SIG-M5 (cell line): Measurements from ENCODE around the gene RAD51B.

ENCODE experiments used
- DNase-seq: peaks from one replicate; lab custom pipeline; 2025; lab: John Stamatoyannopoulos, UW

RAD51B gene

GRCh38 chr14:68234101-68234905, 414.7 kb downstream of the RAD51B start:
- no peak for DNase-seq

GRCh38 chr14:68235011-68235410, 415.4 kb downstream of the RAD51B start:
- DNase-seq: no peak

DNA sequence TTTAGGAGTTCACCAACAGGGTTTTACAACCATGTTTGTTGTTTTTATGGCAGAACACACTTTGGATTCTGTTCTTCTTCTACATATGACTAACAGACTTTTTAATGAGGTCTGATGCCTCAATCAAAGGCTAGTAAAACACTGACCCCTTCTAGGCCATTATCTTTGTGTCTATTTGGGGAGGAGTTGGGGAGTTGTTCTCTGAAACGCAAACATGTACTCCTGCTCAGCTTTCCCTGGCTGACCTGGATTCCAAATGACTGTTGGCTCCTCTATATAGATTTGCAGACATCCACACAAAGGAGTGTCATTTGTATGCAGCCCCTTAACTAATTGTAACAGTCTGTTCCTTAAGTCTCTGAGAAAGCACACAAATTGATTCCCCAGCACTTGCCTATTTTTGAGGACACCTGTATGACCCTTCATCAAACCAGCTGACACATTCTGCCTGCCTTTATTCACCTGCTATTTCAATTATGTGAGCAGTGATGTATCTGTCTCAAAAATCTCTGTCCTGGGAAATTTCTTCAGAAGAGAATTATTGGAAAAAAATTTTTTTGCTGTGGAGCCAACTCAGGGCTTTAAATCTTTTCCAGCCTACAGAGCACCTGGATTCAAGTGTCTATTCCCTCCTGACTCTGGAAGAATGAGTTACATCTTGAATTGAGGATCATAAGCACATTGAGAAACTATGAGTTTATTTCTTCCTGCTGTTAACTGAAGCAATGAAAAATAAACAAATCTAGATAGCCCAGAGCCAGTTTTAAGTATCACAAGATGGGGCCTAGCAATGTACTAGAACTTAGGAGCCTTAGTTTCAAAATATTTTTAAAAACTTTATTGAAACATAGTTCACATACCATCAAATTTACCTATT, 417.2 kb downstream of the RAD51B start:
- DNase-seq: no peak

DNA sequence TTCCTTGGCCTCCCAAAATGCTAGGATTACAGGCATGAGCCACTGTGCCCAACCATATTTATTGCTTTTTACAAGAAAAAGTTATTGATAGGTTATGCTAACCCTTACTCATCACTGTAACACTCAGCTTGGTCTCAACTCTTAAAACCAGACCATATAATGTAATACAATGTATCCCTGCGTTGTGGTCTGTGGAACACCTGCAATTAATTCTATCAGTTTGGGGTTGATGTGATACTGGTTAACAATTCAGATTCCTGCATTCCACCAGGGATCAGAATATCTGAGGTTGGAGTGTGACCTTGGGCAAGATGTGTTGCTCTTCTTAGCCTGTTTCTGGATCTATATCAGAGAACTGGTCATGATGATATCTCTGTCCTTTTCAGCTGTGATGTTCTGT, 419.0 kb downstream of the RAD51B start:
- DNase-seq: no peak

DNA sequence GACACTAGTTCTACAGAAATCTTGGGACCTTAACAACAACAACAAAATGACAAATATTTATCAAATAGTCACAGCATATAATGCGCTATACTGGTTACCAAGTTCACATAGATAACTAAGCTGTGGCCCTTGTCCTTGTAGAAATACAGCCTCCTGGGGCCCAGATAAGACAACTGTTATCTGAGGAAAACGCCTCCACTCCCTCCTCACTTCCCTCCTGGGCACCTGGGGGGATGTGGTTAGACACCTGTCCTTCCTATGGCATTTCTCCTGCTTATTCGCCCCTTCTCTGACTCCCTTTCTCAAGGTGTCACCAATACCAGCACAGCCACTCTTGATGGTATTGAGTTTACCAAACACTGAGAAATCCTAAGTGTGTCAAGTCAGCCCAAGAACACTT, 419.4 kb downstream of the RAD51B start:
- DNase-seq: no peak

DNA sequence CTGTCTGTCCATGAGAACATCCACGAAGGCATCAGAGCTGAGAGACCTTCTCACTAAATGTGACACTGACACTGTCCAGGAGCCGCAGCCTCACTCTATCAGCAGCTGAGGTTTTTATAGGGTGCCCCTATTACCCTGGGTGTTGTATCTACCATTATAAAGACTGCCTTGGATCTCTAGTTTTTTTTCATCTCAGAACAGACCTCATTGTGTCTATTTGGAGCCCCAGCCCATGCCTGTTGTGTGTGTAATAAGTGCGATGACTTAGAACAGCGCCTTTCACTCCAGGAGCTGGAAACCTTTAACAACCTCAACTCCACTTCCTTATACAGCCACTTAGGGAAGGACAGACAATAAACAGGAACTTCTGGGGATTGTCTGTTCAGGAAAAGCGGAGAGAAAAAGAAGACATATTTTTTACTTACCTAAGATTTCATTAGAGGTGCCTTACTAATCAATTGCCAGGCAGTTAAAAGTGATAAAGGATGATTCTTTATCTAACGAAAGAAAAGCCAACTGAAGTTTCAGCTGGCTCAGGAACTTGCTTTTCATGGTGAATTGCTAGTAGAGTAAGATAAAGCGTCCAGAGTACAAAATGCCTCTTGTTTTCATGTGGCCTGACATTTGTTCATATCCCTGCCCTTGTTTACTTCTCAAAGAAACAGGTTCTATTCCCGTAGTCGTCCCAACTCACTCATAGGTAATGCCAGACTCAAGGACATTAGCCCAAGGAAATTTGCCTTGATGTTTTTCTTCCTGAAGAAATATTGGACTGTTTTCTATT, 420.6 kb downstream of the RAD51B start:
- no peak for DNase-seq

- DNase-seq: no peak
Measured at GRCh38 chr14:68241862-68242487, 422.4 kb downstream of the RAD51B start.

DNA sequence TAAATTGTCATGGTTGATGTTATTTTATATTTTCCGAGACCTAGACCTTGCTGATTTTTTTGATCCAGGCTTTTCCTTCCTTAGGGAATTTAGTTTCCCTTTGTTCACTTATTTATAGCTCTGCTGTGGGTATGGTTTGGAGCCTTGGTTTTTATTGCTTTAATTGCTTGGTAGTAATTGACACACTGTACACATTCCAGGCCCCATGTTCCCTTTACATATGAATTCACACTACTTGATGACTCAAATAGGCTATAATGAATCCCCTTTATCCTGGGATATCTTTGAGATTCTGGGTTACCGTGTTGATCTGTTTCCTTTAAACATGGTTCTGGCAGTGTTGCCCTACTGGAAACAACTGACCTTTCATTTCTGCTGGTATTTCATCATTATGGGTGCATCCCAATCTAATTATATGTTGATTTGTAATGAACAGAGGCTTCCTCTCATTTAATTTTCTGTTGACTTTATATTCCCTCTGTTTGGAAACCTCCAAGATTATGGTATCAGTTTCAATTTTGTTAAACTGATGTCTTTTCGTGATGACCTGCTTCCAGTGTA, 424.0 kb downstream of the RAD51B start:
- no peak for DNase-seq

- no peak for DNase-seq
Measured at GRCh38 chr14:68244262-68244980, 424.8 kb downstream of the RAD51B start.

- DNase-seq: no peak
Measured at GRCh38 chr14:68245146-68246073, 425.8 kb downstream of the RAD51B start.

- DNase-seq: no peak
Measured at GRCh38 chr14:68246074-68246785, 426.7 kb downstream of the RAD51B start.

DNA sequence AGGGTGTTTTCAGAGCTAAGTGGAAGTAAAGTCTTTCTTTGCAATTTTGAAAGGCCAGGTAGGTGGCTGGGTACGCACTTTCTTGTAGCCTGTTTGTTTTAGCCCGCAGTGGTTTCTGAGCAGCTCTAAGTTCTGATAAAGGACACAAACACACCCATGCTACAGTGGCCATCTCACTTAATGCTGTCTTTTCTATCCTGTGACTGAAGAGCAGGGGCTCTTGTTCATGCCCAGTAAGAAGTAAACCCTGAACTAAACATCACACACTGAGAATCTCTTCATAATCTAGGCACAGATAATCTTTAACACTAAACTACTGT, 427.2 kb downstream of the RAD51B start:
- DNase-seq: no peak

- no peak for DNase-seq
Measured at GRCh38 chr14:68247274-68247673, 427.7 kb downstream of the RAD51B start.

GRCh38 chr14:68247676-68248268, 428.2 kb downstream of the RAD51B start:
- peak; percentile 35 for DNase-seq

DNA sequence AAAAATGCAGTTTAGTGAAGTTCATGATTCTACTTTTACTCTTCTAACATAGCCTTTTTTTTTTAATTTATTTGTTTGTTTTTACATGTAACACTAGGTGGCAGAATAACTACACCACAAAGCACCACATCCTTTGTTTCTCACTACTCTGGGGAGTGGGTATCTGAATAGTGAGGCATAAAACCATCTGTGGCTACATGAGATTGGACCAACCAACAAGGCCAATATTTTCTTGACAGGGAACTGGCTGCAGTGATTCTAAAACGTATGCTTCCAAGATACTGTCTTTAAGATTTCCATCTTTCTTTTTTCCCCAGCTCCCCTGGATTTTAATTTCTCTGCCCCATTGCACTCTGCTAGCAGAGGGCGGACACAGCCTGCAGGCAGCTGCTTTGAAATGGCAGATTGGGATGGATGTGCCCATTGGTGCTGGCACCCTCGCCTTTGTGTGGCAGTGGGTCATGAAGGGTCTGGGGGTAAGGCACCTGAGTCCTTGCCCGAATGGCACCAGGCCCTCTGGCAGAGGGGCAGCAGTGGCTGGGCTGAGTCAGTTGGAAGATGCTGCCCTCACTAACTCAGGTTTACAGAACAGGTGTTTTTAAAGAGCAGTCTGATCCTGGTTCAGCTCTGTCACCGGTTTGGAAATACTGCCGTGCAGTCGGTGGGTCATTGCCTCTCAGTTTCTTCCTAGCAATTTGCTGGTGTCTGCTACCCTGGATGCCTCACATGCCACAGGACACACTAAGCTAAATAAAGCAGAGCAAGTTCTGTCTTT, 429.1 kb downstream of the RAD51B start:
- DNase-seq: no peak

DNA sequence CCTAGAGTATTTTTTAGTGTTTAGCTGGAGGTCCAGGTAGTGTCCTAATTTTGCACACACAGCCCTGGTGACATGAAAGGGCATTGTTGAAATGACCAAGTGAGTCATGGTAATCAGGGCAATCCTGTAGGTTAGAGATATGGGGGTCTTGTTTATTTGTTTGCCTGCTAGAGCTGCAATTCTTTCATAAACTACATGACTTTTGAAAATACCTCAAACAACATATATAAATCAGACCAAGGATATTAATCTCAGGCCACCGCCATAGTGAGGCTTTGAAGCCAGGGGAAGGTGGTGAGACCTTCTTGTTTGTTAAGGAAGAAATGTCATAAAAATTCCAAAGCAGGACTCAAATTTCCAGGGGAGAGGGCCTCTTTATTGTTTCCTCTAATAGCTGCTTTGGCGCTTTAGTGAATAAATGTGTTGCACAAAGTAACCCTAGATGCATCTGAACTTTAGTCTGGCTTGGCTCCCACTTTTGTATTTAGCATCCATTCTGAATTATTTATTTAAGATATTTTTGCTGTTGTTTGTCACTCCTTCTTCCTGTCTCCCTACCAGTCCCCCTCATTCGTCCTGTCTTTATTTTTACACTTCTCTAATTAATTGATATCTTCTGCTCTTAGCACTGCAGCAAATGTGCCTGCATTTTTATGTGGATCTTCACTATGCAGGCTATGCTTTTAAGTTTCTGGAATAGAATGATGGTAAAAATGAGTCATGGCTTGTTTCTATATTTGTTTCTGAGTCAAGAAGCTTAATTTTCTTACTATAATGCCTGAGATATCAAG, 430.3 kb downstream of the RAD51B start:
- no peak for DNase-seq
